ENCODE measurements around the gene NDUFS2.
A peak's percentile ranks its signal among the peaks of the same experiment; 100 is the strongest.
"Not testable (repeated sequence)": the region's sequence is repeated elsewhere in the genome, so short reads cannot be mapped to it uniquely, and the experiment has no call there.

NDUFS2 gene

DNA sequence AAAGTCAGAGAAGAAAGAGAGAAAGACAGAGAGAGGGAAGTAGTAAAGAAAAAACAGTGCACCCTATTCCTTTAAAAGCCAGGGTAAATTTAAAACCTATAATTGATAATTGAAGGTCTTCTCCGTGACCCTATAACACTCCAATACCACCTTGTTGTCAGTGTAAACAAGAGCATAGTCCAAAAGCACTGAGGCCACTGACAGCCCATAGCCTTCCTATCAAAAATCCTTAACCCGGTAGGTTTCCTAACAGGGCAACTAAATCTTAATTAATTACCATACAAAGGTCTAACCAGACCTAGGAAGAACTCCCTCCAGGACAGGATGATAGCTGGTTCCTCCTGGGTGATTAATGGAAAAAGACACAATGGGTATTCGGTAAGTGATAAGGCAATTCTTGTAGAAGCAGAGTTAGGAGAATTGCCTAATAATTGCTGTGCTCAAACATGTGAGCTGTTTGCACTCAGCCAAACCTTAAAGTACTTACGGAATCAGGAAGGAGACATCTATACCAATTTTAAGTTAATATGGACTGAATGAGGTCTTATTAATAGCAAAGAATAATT, 53.9 kb downstream of the NDUFS2 start:
- not testable (repeated sequence) for DNase-seq

- DNase-seq: not testable (repeated sequence)
These were observed 54.9 kb downstream of the NDUFS2 start for GRCh38 chr1:161257109-161257508.

DNA sequence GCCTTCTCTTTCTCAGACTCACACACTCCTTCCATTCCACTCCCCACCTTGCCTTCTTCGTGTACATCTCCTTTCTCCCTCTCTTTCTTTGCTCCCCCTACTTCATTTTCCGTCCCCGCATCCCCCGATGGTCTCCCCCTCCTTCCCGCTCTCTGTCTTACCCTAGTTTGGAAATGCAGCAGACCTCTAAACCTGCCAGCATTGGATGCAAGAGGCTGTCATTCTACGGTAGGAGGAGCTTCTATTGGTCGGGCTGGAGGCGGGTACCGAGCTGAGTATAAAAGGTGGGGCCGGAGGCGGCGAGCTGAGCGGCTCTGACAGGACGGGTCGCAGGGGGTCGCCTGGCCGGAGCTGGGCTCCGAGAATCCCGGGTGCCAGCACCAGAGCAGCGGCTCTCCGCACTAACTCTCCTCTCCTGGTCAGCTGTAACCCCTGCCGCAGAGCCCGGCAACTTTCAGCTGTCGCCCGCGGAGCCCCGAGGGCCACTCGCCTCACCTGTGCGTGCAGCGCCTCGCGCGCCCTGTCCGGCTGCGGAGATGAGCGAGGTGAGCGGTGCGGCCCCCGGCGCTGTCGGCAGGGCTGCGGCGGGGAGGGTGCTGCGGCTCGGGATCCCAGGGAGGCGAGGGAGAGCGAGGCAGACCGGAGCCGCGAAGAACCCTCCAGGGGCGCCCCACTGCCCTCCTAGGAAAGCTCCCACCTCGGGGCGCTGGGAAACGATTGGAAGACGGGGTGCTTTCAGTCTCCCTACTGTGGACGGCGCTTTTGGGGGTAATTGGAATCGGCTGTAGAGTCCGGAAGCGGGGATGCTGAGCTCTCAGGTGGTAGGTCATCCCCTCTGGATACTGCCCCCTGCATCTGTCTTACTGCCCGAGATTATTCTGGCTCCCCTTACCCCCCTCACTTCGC, 56.5 kb downstream of the NDUFS2 start, which contains the start of gene PCP4L1:
TSS of gene PCP4L1 (plus strand) at position 307 of the 906 bp plus-strand sequence. CDS start at position 537, 230 bp downstream.
- DNase-seq: peak; percentile 6

DNA sequence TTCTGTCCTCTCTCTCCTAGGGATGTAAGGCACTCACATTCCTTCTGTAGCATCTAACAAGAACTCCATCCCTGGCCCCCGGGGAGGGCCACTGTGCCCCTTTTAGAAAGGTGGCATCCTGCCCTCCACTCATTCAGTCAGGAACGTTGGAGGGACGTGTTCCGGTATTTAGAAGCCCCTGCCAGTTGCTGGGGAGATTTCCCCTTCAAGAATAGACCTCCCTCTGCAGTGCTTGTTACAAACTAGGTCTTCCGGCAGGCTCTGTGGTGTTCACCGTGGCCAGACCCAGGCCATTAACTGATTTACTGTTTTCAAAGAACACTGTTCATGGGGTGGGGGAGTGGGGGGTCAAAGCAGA, 57.2 kb downstream of the NDUFS2 start:
- no peak for DNase-seq

DNA sequence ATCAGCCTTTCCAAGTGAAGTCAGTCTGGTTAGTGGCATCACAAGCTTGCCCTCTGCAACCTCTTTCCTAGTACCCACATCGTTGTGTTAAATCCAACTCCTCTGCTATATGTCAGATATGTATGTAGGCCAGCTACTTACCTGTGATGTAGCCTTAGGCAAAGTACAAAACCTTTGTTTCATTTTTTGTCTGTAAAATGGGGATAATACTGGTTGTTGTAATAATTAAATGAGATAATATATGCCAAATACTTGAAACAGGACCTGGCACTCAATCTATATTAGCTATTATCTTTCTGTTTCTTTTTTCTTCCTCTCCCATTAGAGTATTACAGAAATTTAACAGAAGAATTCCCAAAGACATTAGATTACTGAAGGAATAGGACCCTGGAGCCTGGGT, 57.6 kb downstream of the NDUFS2 start:
- DNase-seq: no peak

- no peak for DNase-seq
These were observed 58.5 kb downstream of the NDUFS2 start for GRCh38 chr1:161260376-161261260.

GRCh38 chr1:161261261-161262235, 59.4 kb downstream of the NDUFS2 start:
- no peak for DNase-seq
